Keratinocyte (primary cell): Measurements from ENCODE around the gene PCGF3. TPM values are rescaled to one million over a fixed set of nuclear protein-coding genes. Genes with fewer than 3 reads are reported as not detected.

Experiments used
- DNase-seq: peaks from one replicate; pipeline ENCODE4 v3.0.0-alpha.2; 2011; ENCODE audit warnings: low read depth, missing footprints, low spot score
- FAIRE-seq: peaks from 2 replicates; lab custom pipeline; 2011; peaks lifted over from hg19 to GRCh38; lab: Jason Lieb, UNC
- H2AFZ ChIP-seq: 2 replicates; pipeline ENCODE4 v1.6.0; 2012; ENCODE audit warnings: low read length, control low read depth, inconsistent platforms; ENCODE audit not compliant: control insufficient read depth
- H3K27ac ChIP-seq: 2 replicates; pipeline ENCODE4 v1.5.1; 2011; ENCODE audit warnings: low read length; ENCODE audit not compliant: control insufficient read depth, insufficient read depth
- H3K27me3 ChIP-seq: 3 replicates; pipeline ENCODE4 v1.6.0; 2011; ENCODE audit warnings: low read length; ENCODE audit not compliant: control insufficient read depth, insufficient read depth; ENCODE audit errors: extremely low read depth
- H3K36me3 ChIP-seq, 2 experiments: 2 replicates in 1 of 2; 3 replicates in 1 of 2; pipeline ENCODE4 v1.5.1; 2011; ENCODE audit warnings: low read length in 2 of 2, mild to moderate bottlenecking in 1 of 2; ENCODE audit not compliant: control insufficient read depth in 2 of 2, insufficient read depth in 2 of 2; ENCODE audit errors: extremely low read depth in 1 of 2
- H3K4me1 ChIP-seq: 3 replicates; pipeline ENCODE4 v1.5.1; 2011; ENCODE audit warnings: low read length; ENCODE audit not compliant: control insufficient read depth, insufficient read depth; ENCODE audit errors: extremely low read depth
- H3K4me2 ChIP-seq: 3 replicates; pipeline ENCODE4 v1.6.0; 2011; ENCODE audit warnings: low read depth, low read length; ENCODE audit not compliant: control insufficient read depth, insufficient read depth; ENCODE audit errors: extremely low read depth
- H3K4me3 ChIP-seq, 3 experiments: fragments of 200-600 bp in 1 of 3; sonication (generic) in 1 of 3; 2 replicates in 2 of 3; 3 replicates in 1 of 3; pipeline ENCODE4 v1.5.1; 2011 to 2016; ENCODE audit warnings: low read length in 3 of 3, mild to moderate bottlenecking in 3 of 3, control low read depth in 2 of 3, inconsistent platforms in 1 of 3, low read depth in 1 of 3, mixed read lengths in 1 of 3, mixed run types in 1 of 3, moderate library complexity in 1 of 3; ENCODE audit not compliant: control insufficient read depth in 2 of 3, insufficient read depth in 2 of 3; ENCODE audit errors: extremely low read depth in 1 of 3
- H3K79me2 ChIP-seq: 2 replicates; pipeline ENCODE4 v1.6.0; 2012; ENCODE audit warnings: low read length; ENCODE audit not compliant: control insufficient read depth, insufficient read depth
- H3K9ac ChIP-seq: 3 replicates; pipeline ENCODE4 v1.6.0; 2011; ENCODE audit warnings: low read length; ENCODE audit not compliant: control insufficient read depth, insufficient read depth; ENCODE audit errors: extremely low read depth
- H3K9me1 ChIP-seq: 3 replicates; pipeline ENCODE4 v1.6.0; 2011; ENCODE audit warnings: low read length; ENCODE audit not compliant: control insufficient read depth, insufficient read depth; ENCODE audit errors: extremely low read depth
- H3K9me3 ChIP-seq: 2 replicates; pipeline ENCODE4 v1.5.1; 2012; ENCODE audit warnings: low read depth, low read length; ENCODE audit not compliant: control insufficient read depth
- H4K20me1 ChIP-seq: 3 replicates; pipeline ENCODE4 v1.6.0; 2011; ENCODE audit warnings: low read length; ENCODE audit not compliant: control insufficient read depth, insufficient read depth; ENCODE audit errors: extremely low read depth
- CTCF ChIP-seq, 3 experiments: IDR thresholded peaks in 1 of 3; conservative IDR thresholded peaks in 1 of 3; optimal IDR thresholded peaks in 1 of 3; 2 replicates in 2 of 3; 3 replicates in 1 of 3; pipeline versions ENCODE3 to v1.5.1; 2011; ENCODE audit warnings: low read length in 3 of 3, mild to moderate bottlenecking in 3 of 3, moderate library complexity in 2 of 3, control low read depth in 1 of 3, inconsistent platforms in 1 of 3; ENCODE audit not compliant: insufficient read depth in 2 of 3; ENCODE audit errors: extremely low read depth in 1 of 3
- EZH2 ChIP-seq: IDR thresholded peaks from one replicate; pipeline ENCODE4 v1.6.1; 2012; ENCODE audit warnings: inconsistent platforms, mild to moderate bottlenecking, low read length, moderate library complexity
- dilution Hi-C: fragments of 300-500 bp; cut with MboI; formaldehyde crosslinking; loops from one replicate; pipeline ENCODE4 v1.7.0; 2020; ENCODE audit warnings: low sequenced_read_pairs; ENCODE audit not compliant: extremely low pct_ligation_motif_present
- polyA plus RNA-seq, 5 experiments: library from polyadenylated mRNA; depleted of rRNA in 3 of 5; stranded (reverse) in 3 of 5; stranded (forward) in 1 of 5; unstranded in 1 of 5; fragments of >200 nt; gene quantifications; 1 replicate in 1 of 5; 2 replicates in 3 of 5; 3 replicates in 1 of 5; pipeline versions ENCODE4 v1.2.1 to v1.2.3, GENCODE V29; 2011 to 2012; ENCODE audit warnings: missing spikeins in 2 of 5, low read depth in 1 of 5, low replicate concordance in 1 of 5

PCGF3 gene
- polyA plus RNA-seq, 1 donor (not counting 4 experiments of a cell fraction or from before 2014, with no cell fraction given) = 40.1 TPM

DNA sequence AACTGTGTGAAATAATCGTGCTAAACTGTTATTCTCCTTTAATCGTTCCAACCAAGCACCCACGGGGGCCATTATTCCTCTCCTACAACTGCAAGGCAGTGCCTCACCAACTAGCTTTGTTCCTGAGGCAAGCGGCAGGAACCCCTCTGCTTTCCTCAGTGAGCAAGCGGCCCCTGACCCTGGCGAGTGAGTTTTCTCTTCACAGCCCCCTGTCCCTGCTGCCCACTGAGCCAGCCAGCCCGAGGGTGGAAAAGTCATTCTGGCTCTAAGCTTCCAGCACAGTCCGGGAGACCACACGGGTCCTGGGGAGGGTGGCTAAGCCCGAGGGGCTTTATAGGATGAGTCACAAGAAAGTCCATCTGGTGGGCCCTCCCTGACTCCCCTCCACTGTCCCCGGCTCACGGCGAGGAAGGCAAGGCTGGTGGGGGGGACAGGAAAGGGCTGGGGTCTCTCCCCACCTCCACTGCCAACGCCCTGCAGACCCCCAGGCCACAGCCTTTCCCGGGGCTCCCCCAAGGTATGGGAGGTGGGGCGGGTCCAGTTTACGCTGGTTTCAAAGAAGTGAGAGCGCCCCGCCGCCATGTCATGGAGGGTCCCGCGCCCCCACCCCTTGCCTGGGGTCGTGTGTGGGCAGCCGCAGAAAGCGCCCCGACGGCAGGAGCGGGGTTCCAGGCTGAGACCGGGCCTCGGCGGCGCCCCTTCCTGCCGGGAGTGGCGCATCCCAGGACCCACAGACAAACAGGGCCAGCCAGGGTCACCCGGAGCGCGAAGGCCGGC is 75.3 kb downstream of the PCGF3 start:
- Histone ChIP-seq H3K9me1 (peaks cover 5% of the 10 kb centered on the region), H3K27me3 (peaks cover 14% of the 10 kb centered on the region), H2AFZ (no peak overlapping the region), H3K9me3 (no peaks in the 10 kb centered on the region), H3K79me2 (peaks cover 54% of the 10 kb centered on the region), H3K27ac (peak overlapping the region; percentile 89), H3K9ac (peak overlapping the region; percentile 96), H3K4me1 (peaks cover 18% of the 10 kb centered on the region), H4K20me1 (peaks cover 8% of the 10 kb centered on the region), H3K4me3 (peak overlapping the region; percentile 76 to 95 (median 92)), H3K4me2 (peak overlapping the region; percentile 99), H3K36me3 (peaks cover 17 to 29% of the 10 kb centered on the region in 2 experiments)
- DNase-seq (no peak), FAIRE-seq (no peak)
- TF ChIP-seq CTCF (optimal IDR thresholded peaks at IDR 0.05 in 1 of 3, IDR thresholded peaks at IDR 0.05 in 1 of 3, conservative IDR thresholded peaks at IDR 0.05 in 1 of 3; ENCODE audit: extremely low read depth in 1 of 3, insufficient read depth in 2 of 3, low read length in 3 of 3) (no peak), EZH2 (no peak)
- dilution Hi-C loops = no loop called here

GRCh38 chr4:781493-782216 is 76.0 kb downstream of the PCGF3 start:
- Histone ChIP-seq H3K27me3 (peaks cover 21% of the 10 kb centered on the region), H3K4me2 (peak overlapping the region; percentile 99), H2AFZ (peak overlapping the region; percentile 95), H3K27ac (peak overlapping the region; percentile 89), H3K4me3 (peak overlapping the region; percentile 76 to 95 (median 92)), H3K4me1 (peaks cover 18% of the 10 kb centered on the region), H3K9me1 (peaks cover 5% of the 10 kb centered on the region), H3K9ac (peak overlapping the region; percentile 96), H3K9me3 (no peaks in the 10 kb centered on the region), H4K20me1 (peaks cover 8% of the 10 kb centered on the region), H3K36me3 (peaks cover 14 to 28% of the 10 kb centered on the region in 2 experiments), H3K79me2 (peaks cover 49% of the 10 kb centered on the region)
- FAIRE-seq (peak; percentile 94), DNase-seq (peak; percentile 98)
- dilution Hi-C loops = no loop called here
- TF ChIP-seq EZH2 (no peak), CTCF (optimal IDR thresholded peaks at IDR 0.05 in 1 of 3, IDR thresholded peaks at IDR 0.05 in 1 of 3, conservative IDR thresholded peaks at IDR 0.05 in 1 of 3; ENCODE audit: extremely low read depth in 1 of 3, insufficient read depth in 2 of 3, low read length in 3 of 3) (no peak)
